Muscle layer of colon (tissue), 2 donors: ENCODE measurements around the gene TTLL10.
"Not testable (repeated sequence)": the region's sequence is repeated elsewhere in the genome, so short reads cannot be mapped to it uniquely, and the experiment has no call there.

Experiments used
- H3K27ac ChIP-seq: one replicate; pipeline ENCODE4 v1.7.0; 2013; ENCODE audit warnings: low read depth, mild to moderate bottlenecking, low read length, moderate library complexity
- H3K27me3 ChIP-seq, 2 donors: one replicate each; pipeline ENCODE4 v1.7.0; 2013; ENCODE audit warnings: low read length in 2 of 2, mild to moderate bottlenecking in 2 of 2; ENCODE audit not compliant: insufficient read depth in 2 of 2, control insufficient read depth in 1 of 2
- H3K36me3 ChIP-seq: one replicate; pipeline ENCODE4 v1.7.0; 2013; ENCODE audit warnings: mild to moderate bottlenecking, low read length; ENCODE audit not compliant: insufficient read depth
- H3K4me1 ChIP-seq: one replicate; pipeline ENCODE4 v1.7.0; 2013; ENCODE audit warnings: mild to moderate bottlenecking, low read length; ENCODE audit not compliant: insufficient read depth
- H3K4me3 ChIP-seq, 2 donors: one replicate each; pipeline ENCODE4 v1.7.0; 2013; ENCODE audit warnings: low read length in 2 of 2, low read depth in 1 of 2, mild to moderate bottlenecking in 1 of 2, moderate library complexity in 1 of 2
- H3K9ac ChIP-seq: one replicate; pipeline ENCODE4 v1.7.0; 2013; ENCODE audit warnings: low read length
- H3K9me3 ChIP-seq: one replicate; pipeline ENCODE4 v1.7.0; 2013; ENCODE audit warnings: mild to moderate bottlenecking, low read length
- donor health status: abdominal sarcoma.
- donor health status: Adenocarcinoma of cecum.

TTLL10 gene

DNA sequence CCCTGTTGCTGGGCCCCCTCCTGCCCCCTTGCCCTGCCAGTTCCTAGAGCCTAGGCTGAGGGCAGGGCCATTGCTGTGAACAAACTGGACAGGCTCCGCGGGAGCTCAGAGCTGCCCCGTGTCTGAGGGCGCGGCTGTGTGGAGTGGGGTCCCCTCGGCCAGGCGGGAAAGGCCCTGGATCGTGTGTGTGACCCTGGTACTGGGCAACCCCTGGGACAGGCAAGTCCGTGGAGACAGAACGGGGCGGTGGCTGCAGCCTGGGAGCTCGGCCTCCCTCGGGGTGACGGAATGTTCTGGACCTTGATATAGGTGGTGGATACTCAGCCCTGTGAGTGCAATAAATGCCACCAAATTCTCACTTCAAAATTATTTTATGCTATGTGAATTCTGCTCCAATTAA is 30.0 kb upstream of the TTLL10 start:
- Histone ChIP-seq H3K4me1 (no peaks in the 10 kb centered on the region), H3K9me3 (no peaks in the 10 kb centered on the region), H3K9ac (no peak overlapping the region), H3K27ac (no peak overlapping the region), H3K4me3 (no peak overlapping the region), H3K27me3 (peaks cover 0 to 10% of the 10 kb centered on the region in 2 donors), H3K36me3 (no peaks in the 10 kb centered on the region)

DNA sequence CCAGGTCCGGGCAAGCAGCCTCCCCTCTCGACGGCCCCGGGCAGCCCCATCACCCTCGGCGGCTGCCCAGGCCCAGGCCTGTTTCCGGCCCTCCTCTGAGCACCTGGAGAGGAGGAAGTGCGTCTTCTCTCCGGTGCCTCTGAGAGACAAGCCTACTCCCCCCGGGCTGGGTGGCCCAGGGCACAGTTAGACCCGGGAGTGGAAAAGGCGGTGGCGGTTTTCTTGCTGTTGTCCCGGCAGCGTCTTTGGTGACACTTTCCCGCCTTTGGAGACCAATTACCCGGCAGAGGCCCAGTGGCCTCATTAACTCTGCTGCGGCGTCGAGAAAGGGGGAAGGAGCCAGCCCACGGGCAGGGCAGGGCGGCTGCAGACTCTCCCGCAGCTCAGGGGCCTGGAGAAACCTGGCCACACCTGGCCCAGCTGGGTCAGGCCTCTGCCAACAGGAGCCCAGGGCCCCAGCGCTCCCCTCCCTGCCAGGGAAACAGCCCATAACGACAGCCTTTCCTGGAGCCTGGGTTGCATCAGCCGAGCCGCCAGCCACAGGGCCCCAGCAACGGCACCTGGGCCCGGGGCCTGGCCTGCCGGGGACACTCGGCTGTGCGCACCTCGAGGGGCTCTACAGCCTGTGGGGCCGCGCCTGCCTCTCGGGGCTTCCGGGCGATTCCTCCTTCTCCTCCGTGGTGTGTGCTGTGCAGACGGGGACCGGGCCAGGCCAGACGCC is 29.4 kb upstream of the TTLL10 start:
- Histone ChIP-seq H3K27ac (no peak overlapping the region), H3K9ac (no peak overlapping the region), H3K4me3 (no peak overlapping the region), H3K27me3 (peaks cover 0 to 10% of the 10 kb centered on the region in 2 donors), H3K4me1 (no peaks in the 10 kb centered on the region), H3K9me3 (no peaks in the 10 kb centered on the region), H3K36me3 (no peaks in the 10 kb centered on the region)

DNA sequence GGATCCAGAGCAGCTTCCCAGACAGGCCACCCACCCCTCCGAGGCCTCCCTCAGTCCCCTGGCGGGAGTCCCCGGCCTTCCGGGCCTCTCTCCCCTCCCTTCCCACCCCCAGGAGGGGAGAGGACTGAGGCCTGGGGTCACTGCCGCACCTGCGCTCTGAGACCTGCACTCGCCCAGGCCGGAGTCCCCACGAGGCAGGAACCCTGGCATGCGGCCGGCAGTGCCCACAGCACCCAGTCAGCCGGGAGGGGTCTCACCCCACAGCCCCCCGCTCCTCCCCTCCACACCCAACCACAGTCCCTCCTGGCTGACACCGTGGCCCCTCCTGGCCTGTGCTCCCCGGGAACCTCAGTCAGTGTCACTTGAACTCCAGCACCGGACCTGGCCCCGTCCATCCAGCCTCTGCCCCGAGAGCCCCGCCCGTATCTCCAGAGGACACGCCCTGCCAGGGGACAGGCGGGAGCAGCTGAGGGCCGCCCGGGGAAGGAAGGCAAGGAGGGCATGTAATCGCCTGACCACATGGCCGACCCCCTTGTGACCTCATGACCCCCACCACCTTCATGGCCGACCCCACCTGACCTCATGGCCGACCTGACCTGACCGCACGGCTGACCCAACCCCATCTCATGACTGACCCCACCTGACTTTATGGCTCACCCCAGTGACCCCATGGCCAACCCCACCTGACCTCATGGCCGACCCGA is 28.7 kb upstream of the TTLL10 start:
- peaks cover 0 to 10% of the 10 kb centered on the region in 2 donors for H3K27me3 ChIP-seq
- H3K4me3 ChIP-seq = no peak overlapping the region
- no peak overlapping the region for H3K9ac ChIP-seq
- no peaks in the 10 kb centered on the region for H3K4me1 ChIP-seq
- H3K27ac ChIP-seq = no peak overlapping the region
- H3K9me3 ChIP-seq = no peaks in the 10 kb centered on the region
- no peaks in the 10 kb centered on the region for H3K36me3 ChIP-seq

DNA sequence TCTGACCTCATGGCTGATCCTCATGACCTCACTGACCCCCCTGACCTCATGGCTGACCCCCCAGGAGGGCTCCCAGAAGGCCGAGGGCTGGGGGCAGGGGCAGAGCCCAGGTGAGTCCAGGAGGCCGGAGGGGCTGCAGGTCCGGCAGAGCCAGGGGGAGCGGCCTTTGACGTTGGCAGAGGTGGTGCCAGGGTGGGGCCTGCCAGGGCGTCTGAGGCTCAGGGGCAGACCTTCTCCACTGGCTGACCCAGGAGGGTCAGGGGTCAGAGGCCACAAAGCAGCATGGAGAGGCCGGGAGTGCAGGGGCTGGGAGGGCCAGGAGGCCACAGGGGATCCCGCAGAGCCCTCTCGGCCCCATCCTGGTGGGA is 28.1 kb upstream of the TTLL10 start:
- no peak overlapping the region for H3K4me3 ChIP-seq
- H3K36me3 ChIP-seq = no peaks in the 10 kb centered on the region
- no peak overlapping the region for H3K27ac ChIP-seq
- no peaks in the 10 kb centered on the region for H3K9me3 ChIP-seq
- no peaks in the 10 kb centered on the region for H3K4me1 ChIP-seq
- H3K9ac ChIP-seq = no peak overlapping the region
- H3K27me3 ChIP-seq = peaks cover 0 to 10% of the 10 kb centered on the region in 2 donors

DNA sequence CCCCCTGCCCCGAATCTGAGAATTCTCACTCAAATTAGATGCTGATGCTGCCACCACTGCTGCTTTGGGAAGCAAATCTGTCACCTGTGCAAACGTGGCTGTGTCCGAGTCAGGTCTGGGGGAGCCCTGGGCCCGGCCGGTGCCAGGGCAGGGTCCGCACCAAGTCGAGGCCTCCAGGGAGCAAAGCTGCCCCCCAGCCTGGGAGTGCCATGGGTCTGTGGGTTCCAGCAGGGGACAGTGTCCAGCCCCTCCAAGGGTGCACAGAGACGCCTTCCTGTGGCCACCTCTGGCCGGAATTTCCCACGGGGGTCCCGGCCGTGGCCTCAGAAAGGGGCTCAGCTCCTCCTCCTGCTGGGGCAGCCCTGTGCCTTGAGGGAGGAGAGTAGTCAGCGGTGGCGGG is 27.7 kb upstream of the TTLL10 start:
- no peaks in the 10 kb centered on the region for H3K4me1 ChIP-seq
- no peak overlapping the region for H3K27ac ChIP-seq
- H3K36me3 ChIP-seq = no peaks in the 10 kb centered on the region
- no peak overlapping the region for H3K9ac ChIP-seq
- no peak overlapping the region for H3K4me3 ChIP-seq
- H3K9me3 ChIP-seq = no peaks in the 10 kb centered on the region
- peaks cover 0 to 10% of the 10 kb centered on the region in 2 donors for H3K27me3 ChIP-seq

DNA sequence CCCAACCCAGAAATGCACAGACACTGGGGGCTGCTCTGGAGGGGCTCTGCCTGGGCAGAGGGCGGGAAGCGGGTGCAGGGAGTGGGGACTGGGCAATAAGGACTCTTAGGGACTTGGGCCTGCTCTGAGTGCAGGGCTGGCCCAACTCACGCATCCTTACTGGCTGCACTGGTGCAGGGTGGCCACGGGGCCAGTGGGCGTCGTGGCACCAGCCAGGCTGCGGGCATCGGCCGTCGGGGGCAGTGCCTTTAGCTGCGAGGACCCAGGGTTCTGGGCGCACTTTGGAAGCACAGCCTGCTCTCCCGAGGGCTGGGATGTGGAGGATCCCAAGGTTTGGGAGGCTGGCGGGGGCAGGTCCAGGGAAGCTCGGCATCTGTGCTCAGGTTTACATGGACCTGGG is 27.1 kb upstream of the TTLL10 start:
- no peak overlapping the region for H3K9ac ChIP-seq
- no peaks in the 10 kb centered on the region for H3K9me3 ChIP-seq
- peaks cover 0 to 9% of the 10 kb centered on the region in 2 donors for H3K27me3 ChIP-seq
- no peaks in the 10 kb centered on the region for H3K4me1 ChIP-seq
- H3K27ac ChIP-seq = no peak overlapping the region
- H3K4me3 ChIP-seq = no peak overlapping the region
- H3K36me3 ChIP-seq = no peaks in the 10 kb centered on the region

DNA sequence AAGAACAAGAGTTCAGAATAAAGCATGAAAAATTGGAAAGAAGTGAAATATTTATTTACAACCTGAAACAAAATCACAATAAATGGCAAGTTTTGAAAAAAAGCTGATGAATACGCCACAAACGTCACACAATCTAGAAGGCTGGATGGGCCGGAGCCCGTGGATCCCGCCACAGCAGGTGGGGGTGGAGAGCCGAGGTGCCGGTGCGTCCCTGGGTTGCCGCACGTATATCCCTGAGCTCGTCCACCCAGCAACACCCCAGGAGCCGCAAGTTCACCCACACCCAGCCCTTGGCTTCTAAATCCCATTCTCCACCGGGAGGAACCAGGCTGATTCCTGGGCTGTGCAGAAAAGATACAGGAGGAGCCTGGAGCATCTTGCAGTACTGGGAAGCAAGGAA is 25.6 kb upstream of the TTLL10 start:
- H3K9ac ChIP-seq = no peak overlapping the region

DNA sequence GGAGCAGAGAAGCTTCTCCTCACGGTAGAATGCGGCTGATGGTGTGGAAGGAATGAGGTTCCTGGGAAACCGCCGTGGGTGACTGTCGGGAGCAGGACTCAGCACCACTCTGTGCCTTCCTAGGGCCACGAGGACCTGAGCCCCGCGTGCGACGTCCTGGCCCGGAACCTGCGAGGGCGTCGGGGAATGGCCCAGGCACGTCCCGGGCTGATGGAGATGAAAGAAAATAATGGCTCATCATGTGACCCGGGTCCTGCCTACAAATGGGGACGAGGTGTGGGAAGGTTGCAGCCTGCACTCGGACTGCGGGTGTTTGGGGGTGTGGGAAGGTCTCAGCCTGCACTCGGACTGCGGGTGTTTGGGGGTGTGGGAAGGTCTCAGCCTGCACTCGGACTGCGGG is 25.1 kb upstream of the TTLL10 start:
- no peaks in the 10 kb centered on the region for H3K27me3 ChIP-seq
- H3K4me3 ChIP-seq = no peak overlapping the region
- H3K36me3 ChIP-seq = no peaks in the 10 kb centered on the region
- no peak overlapping the region for H3K27ac ChIP-seq
- H3K9me3 ChIP-seq = no peaks in the 10 kb centered on the region
- no peaks in the 10 kb centered on the region for H3K4me1 ChIP-seq
- H3K9ac ChIP-seq = no peak overlapping the region

More for the DNA sequence above, 25.6 kb upstream of the TTLL10 start:
- H3K27ac ChIP-seq = no peak overlapping the region
- no peaks in the 10 kb centered on the region for H3K36me3 ChIP-seq
- peaks cover 0 to 4% of the 10 kb centered on the region in 2 donors for H3K27me3 ChIP-seq
- no peak overlapping the region for H3K4me3 ChIP-seq
- no peaks in the 10 kb centered on the region for H3K9me3 ChIP-seq
- H3K4me1 ChIP-seq = no peaks in the 10 kb centered on the region

DNA sequence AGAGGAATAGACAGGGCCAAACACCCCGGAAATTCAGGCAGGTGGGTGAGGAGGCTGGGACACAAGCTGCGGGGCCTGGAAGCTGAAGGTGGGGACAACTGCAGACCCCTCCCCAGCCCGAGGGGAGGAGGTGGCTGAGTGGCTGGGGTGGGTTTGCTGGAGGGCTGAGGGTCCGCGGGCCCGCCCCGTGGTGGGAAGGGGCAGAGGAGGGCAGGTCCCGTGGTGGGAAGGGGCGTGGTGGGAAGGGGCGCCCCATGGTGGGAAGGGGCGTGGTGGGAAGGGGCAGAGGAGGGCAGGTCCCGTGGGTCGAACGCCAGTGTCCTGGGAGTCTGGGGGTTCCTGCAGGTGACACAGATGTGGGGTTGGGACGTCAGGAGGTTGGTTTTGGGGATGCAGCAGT is 24.3 kb upstream of the TTLL10 start:
- Histone ChIP-seq H3K27me3 (no peaks in the 10 kb centered on the region), H3K9ac (no peak overlapping the region), H3K27ac (no peak overlapping the region)

DNA sequence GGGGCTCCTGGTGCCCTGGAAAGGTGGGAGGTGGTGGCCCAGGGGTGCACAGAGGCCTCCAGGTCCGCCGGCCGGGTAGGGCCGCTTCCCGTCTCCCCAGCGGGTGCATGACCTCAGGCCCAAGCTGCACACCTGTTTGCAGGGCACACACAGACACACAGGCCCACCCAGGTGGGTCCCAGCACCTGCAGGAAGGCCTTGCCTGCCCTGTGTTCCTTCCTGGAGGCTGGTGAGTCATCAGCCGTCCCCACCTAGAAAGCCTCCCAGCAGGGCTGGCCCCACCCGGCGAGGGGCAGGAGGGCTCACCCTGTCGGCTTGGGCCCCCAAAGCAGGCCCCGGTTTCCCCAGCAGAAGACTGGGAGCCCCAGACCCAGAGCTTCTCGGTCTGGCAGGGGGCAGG is 23.6 kb upstream of the TTLL10 start:
- Histone ChIP-seq H3K27ac (no peak overlapping the region), H3K27me3 (no peaks in the 10 kb centered on the region), H3K9me3 (no peaks in the 10 kb centered on the region), H3K36me3 (no peaks in the 10 kb centered on the region), H3K4me3 (no peak overlapping the region), H3K9ac (no peak overlapping the region), H3K4me1 (no peaks in the 10 kb centered on the region)

More for the DNA sequence above, 24.3 kb upstream of the TTLL10 start:
- Histone ChIP-seq H3K36me3 (no peaks in the 10 kb centered on the region), H3K4me1 (no peaks in the 10 kb centered on the region), H3K4me3 (no peak overlapping the region), H3K9me3 (no peaks in the 10 kb centered on the region)

DNA sequence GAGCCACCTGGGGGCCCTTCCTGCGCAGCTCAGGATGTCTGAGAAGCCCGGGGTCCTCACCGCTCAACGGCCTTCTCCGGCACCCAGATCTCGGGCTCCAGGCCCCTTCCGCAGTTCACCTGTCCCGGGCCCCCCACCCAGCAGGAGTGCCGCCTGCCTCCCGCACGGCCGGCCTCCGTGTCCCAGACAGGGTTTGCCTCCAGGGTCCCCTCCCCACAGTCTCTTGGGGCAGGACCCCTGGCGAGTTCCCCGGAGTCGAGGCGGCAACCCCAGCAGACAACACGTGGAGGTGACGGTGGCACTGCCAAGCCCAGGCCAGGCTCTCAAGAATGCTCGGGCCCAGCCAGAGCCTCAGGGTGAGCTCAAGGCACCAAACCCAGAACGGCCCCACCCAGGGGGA is 22.4 kb upstream of the TTLL10 start:
- Histone ChIP-seq H3K9me3 (no peaks in the 10 kb centered on the region), H3K27ac (no peak overlapping the region), H3K4me1 (no peaks in the 10 kb centered on the region), H3K4me3 (no peak overlapping the region), H3K36me3 (no peaks in the 10 kb centered on the region), H3K9ac (no peak overlapping the region), H3K27me3 (no peaks in the 10 kb centered on the region)

DNA sequence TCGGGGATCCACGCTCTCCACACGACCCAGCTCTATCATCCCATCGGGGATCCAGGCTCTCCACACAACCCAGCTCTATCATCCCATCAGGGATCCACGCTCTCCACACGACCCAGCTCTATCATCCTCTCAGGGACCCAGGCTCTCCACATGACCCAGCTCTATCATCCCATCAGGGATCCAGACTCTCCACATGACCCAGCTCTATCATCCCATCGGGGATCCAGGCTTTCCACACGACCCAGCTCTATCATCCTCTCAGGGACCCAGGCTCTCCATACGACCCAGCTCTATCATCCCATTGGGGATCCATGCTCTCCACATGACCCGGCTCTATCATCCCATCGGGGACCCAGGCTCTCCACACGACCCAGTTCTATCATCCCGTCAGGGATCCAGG is 21.2 kb upstream of the TTLL10 start:
- H3K27me3 ChIP-seq, H3K4me3 ChIP-seq, H3K9me3 ChIP-seq, H3K36me3 ChIP-seq, H3K27ac ChIP-seq, H3K9ac ChIP-seq, H3K4me1 ChIP-seq: not testable (repeated sequence)
